Measurements from ENCODE around the gene ITIH5. TPM values are rescaled to one million over a fixed set of nuclear protein-coding genes. Genes with fewer than 3 reads are reported as not detected.

ITIH5 gene
- total RNA-seq, 4 donors from 2014 or later: 24.9 to 68.1 (median 39.0) TPM

GRCh38 chr10:7672341-7673134 lies 5.8 kb upstream of the ITIH5 start:
- no peak overlapping the region for H3K4me3 ChIP-seq
- intact Hi-C loops (cut with DNase I): no loop called here
- no peak overlapping the region for H3K27ac ChIP-seq (replicated peaks in 1 of 4)
- no peaks in the 10 kb centered on the region for H3K36me3 ChIP-seq
- no peak for TF ChIP-seq EP300 (IDR thresholded peaks at IDR 0.05)
- no peak for TF ChIP-seq CTCF (IDR thresholded peaks at IDR 0.05)
- TF ChIP-seq POLR2A (IDR thresholded peaks at IDR 0.05; ENCODE audit: low read depth): no peak
- no peak for TF ChIP-seq POLR2AphosphoS5 (IDR thresholded peaks at IDR 0.05)
- WGBS: 89% methylated on average over 23 of the region's 23 CpGs
- peaks cover 4 to 11% (median 5%) of the 10 kb centered on the region in 4 donors for H3K4me1 ChIP-seq
- no peak for DNase-seq (ENCODE audit: extremely low spot score)
- no peaks in the 10 kb centered on the region for H3K9me3 ChIP-seq
- H3K27me3 ChIP-seq: peaks cover 0 to 10% (median 0%) of the 10 kb centered on the region in 4 donors

GRCh38 chr10:7670157-7670556 lies 3.4 kb upstream of the ITIH5 start:
- no peak for DNase-seq (ENCODE audit: extremely low spot score)
- Histone ChIP-seq H3K4me3 (no peak overlapping the region), H3K4me1 (peaks cover 19 to 26% (median 22%) of the 10 kb centered on the region in 4 donors), H3K36me3 (no peaks in the 10 kb centered on the region), H3K27me3 (peaks cover 0 to 21% (median 0%) of the 10 kb centered on the region in 4 donors), H3K27ac (replicated peaks in 1 of 4) (no peak overlapping the region), H3K9me3 (no peaks in the 10 kb centered on the region)
- TF ChIP-seq POLR2A (IDR thresholded peaks at IDR 0.05; ENCODE audit: low read depth): no peak
- TF ChIP-seq CTCF (IDR thresholded peaks at IDR 0.05): no peak
- TF ChIP-seq POLR2AphosphoS5 (IDR thresholded peaks at IDR 0.05): no peak
- no peak for TF ChIP-seq EP300 (IDR thresholded peaks at IDR 0.05)
- WGBS: 86% methylated on average over 3 of the region's 3 CpGs
- intact Hi-C loops (cut with DNase I): no loop called here

DNA sequence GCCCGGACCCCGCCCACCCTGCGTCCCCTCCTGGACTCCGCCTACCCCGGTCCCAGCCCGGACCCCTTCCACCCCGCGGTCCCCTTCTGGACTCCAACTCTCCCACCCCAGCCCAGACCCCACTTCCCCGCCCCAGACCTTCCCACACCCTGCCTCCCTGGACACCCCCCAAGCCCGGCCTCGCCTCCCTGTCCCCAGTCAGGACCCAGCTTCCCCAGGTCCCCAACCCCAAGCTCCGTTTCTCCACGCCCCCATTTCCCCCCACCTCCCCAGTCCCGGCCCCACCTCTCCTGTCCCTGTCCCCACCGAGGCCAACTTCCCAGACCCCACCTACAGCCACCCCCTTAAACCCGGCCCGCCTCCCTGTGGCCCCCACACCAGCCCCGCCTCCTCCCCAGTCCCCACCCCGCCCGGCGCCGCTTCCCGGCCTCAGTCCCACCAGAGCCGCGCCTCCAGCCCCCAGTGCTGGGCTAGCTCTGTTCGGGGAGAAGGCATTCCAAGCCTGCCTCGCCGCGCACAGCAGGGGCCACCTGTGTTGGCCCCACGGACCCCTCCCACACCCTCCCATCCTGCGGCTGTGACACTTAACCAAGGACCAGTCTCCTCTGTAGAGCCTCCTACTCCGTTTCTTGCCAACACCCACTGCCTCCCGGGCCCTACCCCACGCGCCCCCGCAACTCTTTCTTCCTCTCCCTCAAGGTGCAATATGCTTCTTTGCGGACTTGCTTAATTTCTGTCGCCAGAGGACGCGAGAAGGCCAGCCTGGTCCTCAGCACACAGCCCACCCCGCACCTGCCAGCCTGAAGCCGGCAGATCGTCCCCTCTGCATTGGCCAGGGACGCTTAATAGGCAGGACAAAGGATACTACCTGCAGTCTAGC lies 736 bp upstream of the ITIH5 start:
- peak overlapping the region; percentile 62 to 74 (median 66) for H3K27ac ChIP-seq (replicated peaks in 1 of 4)
- TF ChIP-seq POLR2AphosphoS5 (IDR thresholded peaks at IDR 0.05) (peak in 1 of 2 donors; percentile 28), CTCF (IDR thresholded peaks at IDR 0.05) (no peak)
- peaks cover 19 to 51% (median 34%) of the 10 kb centered on the region in 4 donors for H3K4me1 ChIP-seq

GRCh38 chr10:7665767-7666166 lies 999 bp downstream of the ITIH5 start:
- DNase-seq (ENCODE audit: extremely low spot score): no peak
- Histone ChIP-seq H3K4me3 (peak overlapping the region; percentile 62 to 89 (median 74)), H3K27me3 (peaks cover 0 to 31% (median 2%) of the 10 kb centered on the region in 4 donors), H3K36me3 (no peaks in the 10 kb centered on the region), H3K4me1 (peaks cover 19 to 68% (median 35%) of the 10 kb centered on the region in 4 donors), H3K9me3 (no peaks in the 10 kb centered on the region), H3K27ac (replicated peaks in 1 of 4) (peak overlapping the region; percentile 48 to 75 (median 73))
- 23% methylated on average over 6 of the region's 6 CpGs for WGBS
- TF ChIP-seq EP300 (IDR thresholded peaks at IDR 0.05) (no peak), POLR2A (IDR thresholded peaks at IDR 0.05; ENCODE audit: low read depth) (no peak), CTCF (IDR thresholded peaks at IDR 0.05) (no peak), POLR2AphosphoS5 (IDR thresholded peaks at IDR 0.05) (no peak)
- intact Hi-C loops (cut with DNase I): no loop called here

More for the DNA sequence above, 736 bp upstream of the ITIH5 start:
- DNase-seq (ENCODE audit: extremely low spot score): no peak
- no peaks in the 10 kb centered on the region for H3K36me3 ChIP-seq
- H3K27me3 ChIP-seq: peaks cover 0 to 25% (median 2%) of the 10 kb centered on the region in 4 donors
- H3K9me3 ChIP-seq: no peaks in the 10 kb centered on the region
- intact Hi-C loops (cut with DNase I): no loop called here
- peak overlapping the region; percentile 62 to 89 (median 74) for H3K4me3 ChIP-seq
- 12% methylated on average over 29 of the region's 44 CpGs for WGBS
